KMS-11 (cell line): Measurements from ENCODE around the gene PLEKHA4.

Source experiments
- H2AFZ ChIP-seq: fragments of 200-600 bp; sonication (generic); 2 replicates; pipeline ENCODE4 v1.6.1; 2016; ENCODE audit warnings: antibody characterized with exemption, mixed run types, low read depth
- H3K27ac ChIP-seq: fragments of 200-600 bp; sonication (generic); 2 replicates; pipeline ENCODE4 v1.6.1; 2016; ENCODE audit warnings: mild to moderate bottlenecking, mixed run types
- H3K27me3 ChIP-seq: fragments of 200-600 bp; sonication (generic); 2 replicates; pipeline ENCODE4 v1.6.1; 2017; ENCODE audit warnings: mild to moderate bottlenecking, low read depth, mixed run types, moderate library complexity; ENCODE audit not compliant: insufficient read depth
- H3K36me3 ChIP-seq: fragments of 200-600 bp; sonication (generic); 2 replicates; pipeline ENCODE4 v1.6.1; 2017; ENCODE audit warnings: mild to moderate bottlenecking, mixed run types; ENCODE audit not compliant: insufficient read depth
- H3K4me1 ChIP-seq: fragments of 200-600 bp; sonication (generic); 2 replicates; pipeline ENCODE4 v1.6.1; 2016; ENCODE audit warnings: mild to moderate bottlenecking, low read depth, mixed run types; ENCODE audit not compliant: poor library complexity, severe bottlenecking
- H3K4me2 ChIP-seq: fragments of 200-600 bp; sonication (generic); 2 replicates; pipeline ENCODE4 v1.7.0; 2016; ENCODE audit warnings: mild to moderate bottlenecking, mixed run types
- H3K4me3 ChIP-seq: fragments of 200-600 bp; sonication (generic); IDR thresholded peaks from 2 replicates; pipeline ENCODE4 v1.6.1; 2017; ENCODE audit warnings: low read depth, low read length, mixed read lengths; ENCODE audit not compliant: insufficient read depth
- H3K79me2 ChIP-seq: fragments of 200-600 bp; sonication (generic); 2 replicates; pipeline ENCODE4 v1.6.1; 2016; ENCODE audit warnings: low read depth, mixed run types; ENCODE audit not compliant: insufficient read depth
- H3K9ac ChIP-seq: fragments of 200-600 bp; sonication (generic); 2 replicates; pipeline ENCODE4 v1.6.1; 2016; ENCODE audit warnings: mild to moderate bottlenecking, mixed run types
- H4K20me1 ChIP-seq: fragments of 200-600 bp; sonication (generic); 2 replicates; pipeline ENCODE4 v1.6.1; 2016; ENCODE audit warnings: mild to moderate bottlenecking, mixed run types; ENCODE audit not compliant: insufficient read depth
- CTCF ChIP-seq: fragments of 200-600 bp; sonication (generic); conservative IDR thresholded peaks from 2 replicates; pipeline ENCODE4 v1.6.1; 2017; ENCODE audit warnings: low read depth, mild to moderate bottlenecking, antibody characterized with exemption, low read length, moderate library complexity, mixed read lengths

The PLEKHA4 gene

GRCh38 chr19:48868114-48868886 is at the start of gene PLEKHA4:
PLEKHA4 (minus strand) TSS chr19:48868617; CDS start chr19:48867620, 997 bp downstream.
- H3K9ac ChIP-seq = no peak within 1 kb of the TSS
- H3K27ac ChIP-seq = no peak within 1 kb of the TSS
- TF ChIP-seq CTCF = no peak
- no peaks in the 10 kb centered on the region for H3K36me3 ChIP-seq
- H4K20me1 ChIP-seq = no peaks in the 10 kb centered on the region
- H2AFZ ChIP-seq = no peak within 1 kb of the TSS
- peaks cover 11% of the 10 kb centered on the region for H3K79me2 ChIP-seq
- H3K4me3 ChIP-seq = no peak within 1 kb of the TSS
- H3K27me3 ChIP-seq = peaks cover 44% of the 10 kb centered on the region; the same call in 1 of the 2 replicates
- peaks cover 8% of the 10 kb centered on the region for H3K4me1 ChIP-seq
- no peak within 1 kb of the TSS for H3K4me2 ChIP-seq

GRCh38 chr19:48918071-48918470 is 49.7 kb upstream of the PLEKHA4 start:
- no peak for TF ChIP-seq CTCF
- Histone ChIP-seq H3K79me2 (no peaks in the 10 kb centered on the region), H3K9ac (no peak overlapping the region), H3K27me3 (no peaks in the 10 kb centered on the region), H3K27ac (no peak overlapping the region), H3K4me3 (no peak overlapping the region), H3K4me2 (no peak overlapping the region), H3K36me3 (no peaks in the 10 kb centered on the region), H2AFZ (no peak overlapping the region), H3K4me1 (no peaks in the 10 kb centered on the region), H4K20me1 (no peaks in the 10 kb centered on the region)

GRCh38 chr19:48915757-48916156 is 47.3 kb upstream of the PLEKHA4 start:
- Histone ChIP-seq H3K79me2 (no peaks in the 10 kb centered on the region), H2AFZ (no peak overlapping the region), H3K4me1 (no peaks in the 10 kb centered on the region), H3K9ac (no peak overlapping the region), H3K36me3 (no peaks in the 10 kb centered on the region), H3K27ac (no peak overlapping the region), H3K4me2 (no peak overlapping the region), H3K27me3 (no peaks in the 10 kb centered on the region), H4K20me1 (no peaks in the 10 kb centered on the region), H3K4me3 (no peak overlapping the region)
- no peak for TF ChIP-seq CTCF

GRCh38 chr19:48914181-48914580 is 45.8 kb upstream of the PLEKHA4 start:
- no peak for TF ChIP-seq CTCF
- Histone ChIP-seq H2AFZ (no peak overlapping the region), H3K27me3 (no peaks in the 10 kb centered on the region), H3K36me3 (no peaks in the 10 kb centered on the region), H3K4me3 (no peak overlapping the region), H3K4me1 (no peaks in the 10 kb centered on the region), H3K4me2 (no peak overlapping the region), H4K20me1 (no peaks in the 10 kb centered on the region), H3K27ac (no peak overlapping the region), H3K79me2 (no peaks in the 10 kb centered on the region), H3K9ac (no peak overlapping the region)
